SK-N-MC (cell line): ENCODE data around the gene HSFX1.

Experiments used
- DNase-seq: peaks from one replicate; pipeline ENCODE4 v3.0.0-alpha.2; 2011; ENCODE audit warnings: low read depth, low spot score
- H3K27ac ChIP-seq: fragments of 200-600 bp; sonication (generic); 2 replicates; pipeline ENCODE4 v1.5.1; 2016; ENCODE audit warnings: mixed run types
- H3K36me3 ChIP-seq: fragments of 200-600 bp; sonication (generic); 2 replicates; pipeline ENCODE4 v1.6.1; 2017; ENCODE audit warnings: antibody characterized with exemption, low read length, mixed read lengths; ENCODE audit not compliant: insufficient read depth
- H3K4me3 ChIP-seq: fragments of 200-600 bp; sonication (generic); 2 replicates; pipeline ENCODE4 v1.5.1; 2016
- H3K9ac ChIP-seq: fragments of 200-600 bp; sonication (generic); 2 replicates; pipeline ENCODE4 v1.8.0; 2017; ENCODE audit warnings: mixed run types, mixed read lengths; ENCODE audit not compliant: insufficient read length
- H3K9me3 ChIP-seq: fragments of 200-600 bp; sonication (generic); 2 replicates; pipeline ENCODE4 v1.6.1; 2017; ENCODE audit warnings: low read depth, mild to moderate bottlenecking, antibody characterized with exemption, low read length, moderate library complexity, mixed read lengths
- EZH2 ChIP-seq: fragments of 200-600 bp; sonication (generic); IDR thresholded peaks from one replicate; pipeline ENCODE4 v1.6.1; 2017; ENCODE audit warnings: antibody characterized with exemption
- FOXP2 ChIP-seq: optimal IDR thresholded peaks from 2 replicates; pipeline ENCODE3; 2011; ENCODE audit warnings: mild to moderate bottlenecking, moderate library complexity; ENCODE audit not compliant: insufficient read depth; ENCODE audit errors: extremely low read length, control extremely low read depth
- POLR2AphosphoS5 ChIP-seq: IDR thresholded peaks from 2 replicates; pipeline ENCODE4 v1.6.1; 2012; ENCODE audit warnings: mild to moderate bottlenecking, low read depth, low read length, borderline replicate concordance

HSFX1 gene

GRCh38 chrX:149804102-149804501 is 30.2 kb downstream of the HSFX1 start:
- DNase-seq = no peak
- no peak overlapping the region for H3K27ac ChIP-seq
- no peaks in the 10 kb centered on the region for H3K9me3 ChIP-seq
- TF ChIP-seq FOXP2 (no peak), POLR2AphosphoS5 (no peak), EZH2 (no peak)
- H3K36me3 ChIP-seq = no peaks in the 10 kb centered on the region
- no peak overlapping the region for H3K4me3 ChIP-seq
- H3K9ac ChIP-seq = no peak overlapping the region

- TF ChIP-seq FOXP2 = no peak
- TF ChIP-seq EZH2 = no peak
- no peak for TF ChIP-seq POLR2AphosphoS5
- no peaks in the 10 kb centered on the region for H3K9me3 ChIP-seq
- DNase-seq = no peak
- H3K4me3 ChIP-seq = no peak overlapping the region
- H3K9ac ChIP-seq = no peak overlapping the region
- no peak overlapping the region for H3K27ac ChIP-seq
- H3K36me3 ChIP-seq = no peaks in the 10 kb centered on the region
Observed at GRCh38 chrX:149807747-149808458, 34.0 kb downstream of the HSFX1 start.

DNA sequence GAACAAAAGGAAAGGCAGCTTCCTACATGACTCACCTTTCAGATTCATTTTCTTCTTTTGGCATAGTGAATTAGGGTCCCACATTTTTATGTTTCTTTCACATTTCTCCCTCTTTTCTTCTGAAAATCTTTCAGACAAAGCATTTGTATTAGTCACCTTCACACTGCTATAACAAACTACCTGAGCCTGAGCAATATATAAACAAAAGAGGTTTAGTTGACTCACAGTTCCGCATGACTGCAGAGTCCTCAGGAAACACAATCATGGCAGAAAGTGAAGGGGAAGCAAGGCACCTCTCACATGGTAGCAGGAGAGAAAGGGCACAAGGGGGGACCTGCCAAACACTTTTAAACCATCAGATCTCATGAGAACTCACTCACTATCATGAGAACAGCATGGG is 44.8 kb downstream of the HSFX1 start:
- Histone ChIP-seq H3K9me3 (no peaks in the 10 kb centered on the region), H3K4me3 (no peak overlapping the region), H3K27ac (no peak overlapping the region), H3K9ac (no peak overlapping the region), H3K36me3 (no peaks in the 10 kb centered on the region)
- DNase-seq = no peak
- TF ChIP-seq POLR2AphosphoS5 (no peak), EZH2 (no peak), FOXP2 (no peak)

DNA sequence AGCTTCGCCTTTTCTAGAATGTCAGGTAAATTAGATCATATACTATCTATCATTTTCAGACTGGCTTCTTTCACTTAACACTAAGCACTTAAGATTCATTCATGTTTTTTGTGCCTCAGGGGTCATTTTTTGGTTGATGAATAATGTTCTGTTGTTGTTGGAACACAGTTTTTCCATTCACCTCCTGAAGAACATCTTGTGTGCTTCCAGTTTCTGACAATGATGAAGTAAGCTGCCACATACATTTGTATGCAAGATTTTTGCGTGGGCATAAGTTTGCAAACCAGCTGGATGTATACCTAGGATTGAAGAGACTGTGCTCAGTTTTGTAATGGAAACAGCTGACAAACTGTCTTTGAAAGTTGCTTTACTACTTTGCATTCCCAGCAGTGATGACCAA is 45.5 kb downstream of the HSFX1 start:
- no peak overlapping the region for H3K4me3 ChIP-seq
- no peaks in the 10 kb centered on the region for H3K36me3 ChIP-seq
- H3K27ac ChIP-seq = no peak overlapping the region
- no peak overlapping the region for H3K9ac ChIP-seq
- H3K9me3 ChIP-seq = no peaks in the 10 kb centered on the region
- TF ChIP-seq POLR2AphosphoS5 = no peak
- TF ChIP-seq EZH2 = no peak
- no peak for TF ChIP-seq FOXP2
- DNase-seq = no peak

DNA sequence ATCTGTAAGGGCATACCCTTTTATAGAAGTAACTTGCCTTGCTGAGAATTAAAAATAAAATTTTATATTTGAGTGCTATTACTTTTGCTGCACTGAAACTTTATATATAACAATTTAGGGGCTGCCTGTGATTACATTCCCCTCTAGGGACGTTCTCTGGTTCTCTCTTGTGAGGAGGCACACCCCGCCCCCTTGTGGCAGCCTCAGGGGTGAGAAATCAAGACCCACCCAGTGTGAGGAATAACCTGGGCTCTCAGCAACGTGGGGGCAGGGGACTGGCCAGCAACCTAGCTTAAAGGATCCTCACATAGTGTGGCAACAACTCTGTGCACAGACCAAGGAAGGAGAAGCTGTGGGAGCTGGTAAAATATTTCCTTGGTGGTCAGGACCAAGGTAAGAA is 51.6 kb downstream of the HSFX1 start:
- no peak for DNase-seq
- no peak overlapping the region for H3K9ac ChIP-seq

More for the DNA sequence above, 51.6 kb downstream of the HSFX1 start:
- Histone ChIP-seq H3K36me3 (no peaks in the 10 kb centered on the region), H3K27ac (no peak overlapping the region), H3K4me3 (no peak overlapping the region), H3K9me3 (no peaks in the 10 kb centered on the region)
- TF ChIP-seq POLR2AphosphoS5 (no peak), EZH2 (no peak), FOXP2 (no peak)
